Measurements from ENCODE around the gene STK17B.

The STK17B gene

GRCh38 chr2:196186266-196186980, 15.0 kb upstream of the STK17B start:
- no peaks in the 10 kb centered on the region for H4K20me1 ChIP-seq (ENCODE audit: low read depth, low read length)
- H3K9ac ChIP-seq (ENCODE audit: low read length): no peak overlapping the region
- no peaks in the 10 kb centered on the region for H3K79me2 ChIP-seq (ENCODE audit: insufficient read depth, low read length)
- H3K4me2 ChIP-seq (ENCODE audit: low read depth, low read length, poor library complexity, severe bottlenecking): no peak overlapping the region
- H3K9me3 ChIP-seq (ENCODE audit: insufficient read depth, low read length): no peaks in the 10 kb centered on the region
- no peaks in the 10 kb centered on the region for H3K36me3 ChIP-seq (ENCODE audit: low read length)
- no peaks in the 10 kb centered on the region for H3K27me3 ChIP-seq (ENCODE audit: low read length)
- no peak overlapping the region for H3K4me3 ChIP-seq (ENCODE audit: insufficient read depth, low read length, poor library complexity, severe bottlenecking)
- H3F3A ChIP-seq (ENCODE audit: insufficient read depth): peaks cover 24% of the 10 kb centered on the region
- H3K27ac ChIP-seq (ENCODE audit: low read depth, low read length): no peak overlapping the region
- H2AFZ ChIP-seq (ENCODE audit: low read depth, low read length, severe bottlenecking): peak overlapping the region; percentile 37
- no peak for TF ChIP-seq EZH2phosphoT487 (conservative IDR thresholded peaks at IDR 0.05; ENCODE audit: low read length)
- TF ChIP-seq CTCF (IDR thresholded peaks at IDR 0.05; ENCODE audit: insufficient read depth, low read length, poor library complexity, severe bottlenecking): no peak
- H3K9me2 ChIP-seq (replicated peaks; ENCODE audit: insufficient read depth, low read length): no peaks in the 10 kb centered on the region

GRCh38 chr2:196184921-196185320, 13.5 kb upstream of the STK17B start:
- Histone ChIP-seq H3K9me2 (replicated peaks; ENCODE audit: insufficient read depth, low read length) (no peaks in the 10 kb centered on the region), H3F3A (ENCODE audit: insufficient read depth) (peaks cover 24% of the 10 kb centered on the region), H3K79me2 (ENCODE audit: insufficient read depth, low read length) (no peaks in the 10 kb centered on the region), H4K20me1 (ENCODE audit: low read depth, low read length) (no peaks in the 10 kb centered on the region), H3K9ac (ENCODE audit: low read length) (no peak overlapping the region), H3K9me3 (ENCODE audit: insufficient read depth, low read length) (no peaks in the 10 kb centered on the region), H2AFZ (ENCODE audit: low read depth, low read length, severe bottlenecking) (no peak overlapping the region), H3K27ac (ENCODE audit: low read depth, low read length) (no peak overlapping the region), H3K4me2 (ENCODE audit: low read depth, low read length, poor library complexity, severe bottlenecking) (no peak overlapping the region), H3K27me3 (ENCODE audit: low read length) (no peaks in the 10 kb centered on the region), H3K4me3 (ENCODE audit: insufficient read depth, low read length, poor library complexity, severe bottlenecking) (no peak overlapping the region), H3K36me3 (ENCODE audit: low read length) (no peaks in the 10 kb centered on the region)
- TF ChIP-seq EZH2phosphoT487 (conservative IDR thresholded peaks at IDR 0.05; ENCODE audit: low read length): no peak
- TF ChIP-seq CTCF (IDR thresholded peaks at IDR 0.05; ENCODE audit: insufficient read depth, low read length, poor library complexity, severe bottlenecking): no peak

GRCh38 chr2:196183528-196184231, 12.3 kb upstream of the STK17B start:
- no peak for TF ChIP-seq EZH2phosphoT487 (conservative IDR thresholded peaks at IDR 0.05; ENCODE audit: low read length)
- TF ChIP-seq CTCF (IDR thresholded peaks at IDR 0.05; ENCODE audit: insufficient read depth, low read length, poor library complexity, severe bottlenecking): no peak
- peak overlapping the region; percentile 73 for H3K27ac ChIP-seq (ENCODE audit: low read depth, low read length)
- peak overlapping the region; percentile 49 for H3K4me2 ChIP-seq (ENCODE audit: low read depth, low read length, poor library complexity, severe bottlenecking)
- H3K9me2 ChIP-seq (replicated peaks; ENCODE audit: insufficient read depth, low read length): no peaks in the 10 kb centered on the region
- no peaks in the 10 kb centered on the region for H4K20me1 ChIP-seq (ENCODE audit: low read depth, low read length)
- H3K79me2 ChIP-seq (ENCODE audit: insufficient read depth, low read length): no peaks in the 10 kb centered on the region
- H2AFZ ChIP-seq (ENCODE audit: low read depth, low read length, severe bottlenecking): peak overlapping the region; percentile 49
- H3K27me3 ChIP-seq (ENCODE audit: low read length): no peaks in the 10 kb centered on the region
- H3K36me3 ChIP-seq (ENCODE audit: low read length): no peaks in the 10 kb centered on the region
- H3K4me3 ChIP-seq (ENCODE audit: insufficient read depth, low read length, poor library complexity, severe bottlenecking): no peak overlapping the region
- H3K9ac ChIP-seq (ENCODE audit: low read length): peak overlapping the region; percentile 39; the same call in 1 of the 2 replicates
- no peaks in the 10 kb centered on the region for H3K9me3 ChIP-seq (ENCODE audit: insufficient read depth, low read length)
- H3F3A ChIP-seq (ENCODE audit: insufficient read depth): peaks cover 28% of the 10 kb centered on the region
